Neural crest cell (in vitro differentiated cells): ENCODE data around the gene TDO2. TPM values are rescaled to one million over a fixed set of nuclear protein-coding genes. Genes with fewer than 3 reads are reported as not detected.

Experiments used
- DNase-seq: peaks from one replicate; pipeline ENCODE4 v3.0.0; 2021; ENCODE audit warnings: low read depth, mixed read lengths, low spot score
- H3K27ac Mint-ChIP-seq: one replicate; pipeline ENCODE4 v1.8.0; 2021; ENCODE audit warnings: mild to moderate bottlenecking, mixed read lengths; ENCODE audit not compliant: unreplicated experiment
- H3K27me3 Mint-ChIP-seq: 2 replicates; pipeline ENCODE4 v1.8.0; 2021; ENCODE audit warnings: low read depth, mild to moderate bottlenecking, mixed read lengths
- H3K36me3 Mint-ChIP-seq: 2 replicates; pipeline ENCODE4 v1.8.0; 2021; ENCODE audit warnings: low read depth, mild to moderate bottlenecking, mixed read lengths
- H3K4me1 Mint-ChIP-seq: 2 replicates; pipeline ENCODE4 v1.8.0; 2021; ENCODE audit warnings: mixed read lengths
- H3K4me3 Mint-ChIP-seq: one replicate; pipeline ENCODE4 v1.8.0; 2021; ENCODE audit warnings: mild to moderate bottlenecking, mixed read lengths
- H3K9me3 Mint-ChIP-seq: 2 replicates; pipeline ENCODE4 v1.8.0; 2021; ENCODE audit warnings: mixed read lengths
- total RNA-seq: library from RNA; stranded (reverse); gene quantifications from 2 replicates; pipeline ENCODE4 v1.2.1, GENCODE V29; 2021
- TF ChIP-seq, protein P1 (sequence below): fragments of 200-600 bp; sonication (generic); conservative IDR thresholded peaks from 2 replicates; pipeline ENCODE4 v1.5.0; 2021; ENCODE audit warnings: antibody characterized with exemption, mild to moderate bottlenecking

TDO2 gene
- total RNA-seq, 1 donor from 2014 or later = not detected

DNA sequence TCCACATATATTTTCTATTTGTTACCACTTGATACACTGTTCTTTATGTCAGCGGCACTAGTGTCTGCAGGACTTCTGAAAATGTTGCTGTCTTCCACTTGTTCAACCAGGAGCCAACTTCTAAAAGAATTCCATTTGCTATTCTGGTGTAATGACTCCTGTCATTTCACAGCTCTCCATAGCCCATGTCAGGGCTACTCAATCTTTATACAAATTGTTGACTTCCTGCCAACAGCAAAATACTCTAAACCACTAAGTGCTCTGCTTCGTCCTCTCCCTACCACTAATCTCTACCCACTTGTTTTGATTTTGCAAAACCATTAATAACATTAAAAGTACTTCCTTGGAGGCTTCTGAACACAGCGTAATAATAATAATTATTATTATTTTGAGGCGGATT is 43.0 kb downstream of the TDO2 start:
- H3K4me1 Mint-ChIP-seq = no peaks in the 10 kb centered on the region
- no peaks in the 10 kb centered on the region for H3K36me3 Mint-ChIP-seq
- H3K27me3 Mint-ChIP-seq = no peaks in the 10 kb centered on the region
- H3K9me3 Mint-ChIP-seq = no peaks in the 10 kb centered on the region
- H3K27ac Mint-ChIP-seq = no peak overlapping the region
- TF ChIP-seq, protein P1, sequence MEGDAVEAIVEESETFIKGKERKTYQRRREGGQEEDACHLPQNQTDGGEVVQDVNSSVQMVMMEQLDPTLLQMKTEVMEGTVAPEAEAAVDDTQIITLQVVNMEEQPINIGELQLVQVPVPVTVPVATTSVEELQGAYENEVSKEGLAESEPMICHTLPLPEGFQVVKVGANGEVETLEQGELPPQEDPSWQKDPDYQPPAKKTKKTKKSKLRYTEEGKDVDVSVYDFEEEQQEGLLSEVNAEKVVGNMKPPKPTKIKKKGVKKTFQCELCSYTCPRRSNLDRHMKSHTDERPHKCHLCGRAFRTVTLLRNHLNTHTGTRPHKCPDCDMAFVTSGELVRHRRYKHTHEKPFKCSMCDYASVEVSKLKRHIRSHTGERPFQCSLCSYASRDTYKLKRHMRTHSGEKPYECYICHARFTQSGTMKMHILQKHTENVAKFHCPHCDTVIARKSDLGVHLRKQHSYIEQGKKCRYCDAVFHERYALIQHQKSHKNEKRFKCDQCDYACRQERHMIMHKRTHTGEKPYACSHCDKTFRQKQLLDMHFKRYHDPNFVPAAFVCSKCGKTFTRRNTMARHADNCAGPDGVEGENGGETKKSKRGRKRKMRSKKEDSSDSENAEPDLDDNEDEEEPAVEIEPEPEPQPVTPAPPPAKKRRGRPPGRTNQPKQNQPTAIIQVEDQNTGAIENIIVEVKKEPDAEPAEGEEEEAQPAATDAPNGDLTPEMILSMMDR = no peak
- H3K4me3 Mint-ChIP-seq = no peak overlapping the region
- no peak for DNase-seq

DNA sequence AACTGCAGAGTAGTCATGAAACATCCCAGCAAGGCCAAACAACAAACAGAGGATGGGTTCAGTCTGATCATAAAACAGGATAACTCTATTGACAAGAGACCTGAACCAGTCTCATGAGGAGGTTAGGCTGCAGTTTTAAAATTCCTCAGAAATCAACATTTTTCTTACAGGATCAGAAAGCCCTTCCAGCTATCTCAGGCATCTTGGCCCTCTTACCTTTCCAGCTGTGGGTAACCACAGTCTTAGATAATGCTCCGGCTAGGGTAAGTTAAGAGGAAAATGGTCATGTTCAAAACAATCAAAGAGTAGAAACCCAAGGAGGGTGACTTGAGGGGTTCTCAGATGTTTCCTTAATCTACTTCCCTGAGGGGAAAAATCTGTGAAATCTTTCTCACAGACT is 45.0 kb downstream of the TDO2 start:
- H3K27ac Mint-ChIP-seq = no peak overlapping the region
- H3K27me3 Mint-ChIP-seq = no peaks in the 10 kb centered on the region
- TF ChIP-seq, protein P1 = no peak
- peaks cover 5% of the 10 kb centered on the region for H3K4me1 Mint-ChIP-seq
- no peaks in the 10 kb centered on the region for H3K36me3 Mint-ChIP-seq
- H3K9me3 Mint-ChIP-seq = no peaks in the 10 kb centered on the region
- H3K4me3 Mint-ChIP-seq = no peak overlapping the region
- no peak for DNase-seq

DNA sequence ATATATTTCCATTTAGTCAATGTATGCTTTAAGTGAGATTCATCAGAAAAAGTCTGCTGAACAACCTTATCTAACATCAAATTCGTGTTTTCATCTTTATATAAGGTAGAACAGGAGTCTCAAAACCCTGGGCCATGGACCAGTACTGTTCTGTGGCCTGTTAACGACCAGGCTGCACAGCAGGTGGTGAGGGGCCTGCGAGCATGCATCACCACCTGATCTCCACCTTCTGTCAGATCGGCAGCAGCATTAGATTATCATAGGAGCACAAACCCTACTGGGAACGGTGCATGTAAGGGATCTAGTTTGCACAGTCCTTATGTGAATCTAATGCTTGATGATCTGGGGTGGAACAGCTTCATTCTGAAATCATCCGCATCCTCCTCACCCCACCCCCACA is 47.0 kb downstream of the TDO2 start:
- Mint-ChIP-seq H3K27ac (no peak overlapping the region), H3K27me3 (no peaks in the 10 kb centered on the region)

DNA sequence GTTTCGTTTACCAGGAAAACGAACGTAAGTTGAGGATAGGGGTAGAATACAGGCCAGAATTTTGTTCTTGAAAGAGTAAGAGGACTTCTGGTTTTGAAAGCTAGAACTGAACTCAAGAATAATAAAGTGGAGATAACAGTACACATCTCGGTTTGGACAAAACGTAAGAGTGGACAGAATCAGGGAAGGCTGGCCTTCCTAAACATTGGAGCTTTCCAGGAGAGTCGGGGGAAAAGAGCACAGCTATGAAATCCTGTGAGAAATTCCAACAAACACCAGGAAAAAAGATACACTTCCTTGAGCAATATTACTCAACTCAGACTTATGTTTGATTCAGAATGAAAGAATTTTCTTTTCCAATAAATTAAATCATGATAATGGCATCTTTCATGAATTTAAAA is 49.0 kb downstream of the TDO2 start:
- H3K4me3 Mint-ChIP-seq = no peak overlapping the region
- peaks cover 4% of the 10 kb centered on the region for H3K9me3 Mint-ChIP-seq
- peaks cover 5% of the 10 kb centered on the region for H3K4me1 Mint-ChIP-seq
- no peak for DNase-seq
- TF ChIP-seq, protein P1 = no peak
- no peak overlapping the region for H3K27ac Mint-ChIP-seq
- H3K36me3 Mint-ChIP-seq = no peaks in the 10 kb centered on the region
- no peaks in the 10 kb centered on the region for H3K27me3 Mint-ChIP-seq

More for the DNA sequence above, 47.0 kb downstream of the TDO2 start:
- TF ChIP-seq, protein P1 = no peak
- DNase-seq = no peak
- no peaks in the 10 kb centered on the region for H3K36me3 Mint-ChIP-seq
- no peak overlapping the region for H3K4me3 Mint-ChIP-seq
- peaks cover 5% of the 10 kb centered on the region for H3K4me1 Mint-ChIP-seq
- H3K9me3 Mint-ChIP-seq = peaks cover 4% of the 10 kb centered on the region

DNA sequence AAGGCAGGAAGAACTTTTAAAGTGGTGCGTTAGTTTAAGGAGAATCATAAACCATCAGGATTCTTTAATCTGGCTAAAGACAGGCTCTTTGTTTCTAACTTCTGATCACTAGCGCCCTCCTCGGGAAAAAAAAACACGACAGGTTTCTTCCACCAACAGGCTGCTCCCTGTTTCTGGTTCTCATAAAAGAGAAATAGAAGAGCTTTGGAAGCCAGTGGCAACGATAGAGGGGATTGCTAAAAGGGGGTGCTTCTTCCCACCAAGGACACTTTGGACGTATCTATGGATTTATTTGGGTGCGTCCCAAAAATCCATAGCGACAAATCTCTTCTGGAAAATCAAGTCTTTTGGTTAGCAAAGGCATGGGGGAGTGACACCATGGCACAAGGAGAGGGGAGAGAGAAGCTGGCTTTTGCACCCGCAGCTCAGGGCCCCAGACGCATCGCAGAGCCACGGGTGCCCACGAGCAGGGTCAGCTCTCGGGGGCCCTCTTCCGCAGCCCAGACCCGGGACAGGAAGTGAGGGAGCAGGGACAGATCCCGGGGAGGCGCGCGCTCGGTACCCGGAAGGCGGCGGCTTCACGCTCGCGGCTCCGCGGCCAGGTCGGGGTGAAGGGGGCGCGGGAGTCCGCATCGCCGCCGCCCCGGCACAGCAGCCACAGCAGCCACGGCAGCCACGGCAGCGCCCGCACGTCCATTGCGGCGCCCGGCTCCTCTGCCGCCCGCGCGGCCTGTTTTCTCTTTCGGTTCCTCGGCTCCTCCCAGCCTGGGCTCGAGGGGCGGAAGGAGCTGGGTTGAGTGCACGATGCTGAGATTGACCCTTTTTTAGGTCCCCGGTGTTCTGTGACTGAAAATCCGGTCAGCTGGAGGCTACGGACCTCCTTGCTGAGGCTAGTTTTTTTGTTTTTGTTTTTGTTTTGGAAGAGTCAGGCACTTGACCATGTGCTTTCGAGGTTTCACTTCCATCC is 49.9 kb downstream of the TDO2 start, which contains the start of gene CTSO:
Gene CTSO, minus strand, starts transcription at position 716 of the 967 bp plus-strand sequence. Its CDS starts 19 bp downstream, at position 697.
- H3K36me3 Mint-ChIP-seq = no peaks in the 10 kb centered on the region
- H3K27ac Mint-ChIP-seq = peak within 1 kb of the TSS; percentile 99
- no peaks in the 10 kb centered on the region for H3K27me3 Mint-ChIP-seq
- TF ChIP-seq, protein P1 = peak; percentile 68
- H3K9me3 Mint-ChIP-seq = peaks cover 4% of the 10 kb centered on the region
- peak within 1 kb of the TSS; percentile 92 for H3K4me3 Mint-ChIP-seq
- H3K4me1 Mint-ChIP-seq = peaks cover 5% of the 10 kb centered on the region
- peak; percentile 37 for DNase-seq
